H9 (cell line): ENCODE results near the gene OPN1SW. TPM values are rescaled to one million over a fixed set of nuclear protein-coding genes. Genes with fewer than 3 reads are reported as not detected.

Source experiments
- DNase-seq: peaks from one replicate; pipeline ENCODE4 v3.0.0-alpha.2; 2017
- H2AFZ ChIP-seq: one replicate; pipeline ENCODE4 v1.6.1; 2013; ENCODE audit warnings: mild to moderate bottlenecking, low read length, control low read depth, moderate library complexity
- H2AK5ac ChIP-seq: 2 replicates; pipeline ENCODE4 v1.6.1; 2013; ENCODE audit warnings: low read length, control low read depth, mixed read lengths; ENCODE audit not compliant: insufficient read length
- H2BK120ac ChIP-seq: one replicate; pipeline ENCODE4 v1.6.1; 2013; ENCODE audit warnings: low read depth, mild to moderate bottlenecking, low read length, control low read depth, inconsistent platforms; ENCODE audit not compliant: poor library complexity, severe bottlenecking
- H2BK12ac ChIP-seq: 2 replicates; pipeline ENCODE4 v1.6.1; 2013; ENCODE audit warnings: low read length, control low read depth, mixed read lengths, low read depth; ENCODE audit not compliant: insufficient read length
- H2BK15ac ChIP-seq: 2 replicates; pipeline ENCODE4 v1.6.1; 2013; ENCODE audit warnings: low read depth, low read length, control low read depth
- H2BK20ac ChIP-seq: one replicate; pipeline ENCODE4 v1.6.1; 2013; ENCODE audit warnings: low read depth, mild to moderate bottlenecking, low read length, control low read depth, inconsistent platforms; ENCODE audit not compliant: poor library complexity, severe bottlenecking
- H2BK5ac ChIP-seq: 2 replicates; pipeline ENCODE4 v1.6.1; 2013; ENCODE audit warnings: low read length, control low read depth, mixed read lengths; ENCODE audit not compliant: insufficient read length
- H3K14ac ChIP-seq: 2 replicates; pipeline ENCODE4 v1.6.1; 2013; ENCODE audit warnings: low read length, control low read depth; ENCODE audit not compliant: insufficient read depth
- H3K18ac ChIP-seq: 2 replicates; pipeline ENCODE4 v1.6.1; 2013; ENCODE audit warnings: low read depth, mild to moderate bottlenecking, mixed read lengths, low read length, control low read depth; ENCODE audit not compliant: insufficient read length
- H3K23ac ChIP-seq: 2 replicates; pipeline ENCODE4 v1.6.1; 2013; ENCODE audit warnings: low read length, control low read depth, mixed read lengths, low read depth; ENCODE audit not compliant: insufficient read length
- H3K23me2 ChIP-seq: 2 replicates; pipeline ENCODE4 v1.6.1; 2013; ENCODE audit warnings: low read depth, mild to moderate bottlenecking, mixed read lengths, low read length, control low read depth; ENCODE audit not compliant: insufficient read length, poor library complexity, severe bottlenecking
- H3K27ac ChIP-seq: 2 replicates; pipeline ENCODE4 v1.5.1; 2013; ENCODE audit warnings: low read length, control low read depth, mixed read lengths, low read depth; ENCODE audit not compliant: insufficient read length
- H3K27me3 ChIP-seq: 2 replicates; pipeline ENCODE4 v1.6.1; 2013; ENCODE audit warnings: low read length, control low read depth, inconsistent platforms; ENCODE audit not compliant: insufficient read depth
- H3K4ac ChIP-seq: 2 replicates; pipeline ENCODE4 v1.6.1; 2013; ENCODE audit warnings: low read depth, mild to moderate bottlenecking, control low read depth, inconsistent platforms, low read length, moderate library complexity
- H3K4me1 ChIP-seq: 2 replicates; pipeline ENCODE4 v1.6.1; 2013; ENCODE audit warnings: low read length, control low read depth, inconsistent platforms; ENCODE audit not compliant: insufficient read depth
- H3K4me2 ChIP-seq: 2 replicates; pipeline ENCODE4 v1.6.1; 2013; ENCODE audit warnings: low read length, control low read depth, mixed read lengths; ENCODE audit not compliant: insufficient read length, insufficient read depth
- H3K56ac ChIP-seq: 2 replicates; pipeline ENCODE4 v1.6.1; 2013; ENCODE audit warnings: low read depth, mild to moderate bottlenecking, mixed read lengths, low read length, control low read depth; ENCODE audit not compliant: insufficient read length
- H3K79me1 ChIP-seq: 2 replicates; pipeline ENCODE4 v1.6.1; 2013; ENCODE audit warnings: low read depth, mild to moderate bottlenecking, moderate library complexity, low read length, control low read depth, inconsistent platforms; ENCODE audit not compliant: insufficient read depth, poor library complexity, severe bottlenecking
- H3K79me2 ChIP-seq: 2 replicates; pipeline ENCODE4 v1.6.1; 2013; ENCODE audit warnings: low read length, control low read depth, inconsistent platforms; ENCODE audit not compliant: insufficient read depth
- H3K9ac ChIP-seq: 2 replicates; pipeline ENCODE4 v1.6.1; 2013; ENCODE audit warnings: low read length, control low read depth, mixed read lengths; ENCODE audit not compliant: insufficient read length; ENCODE audit errors: extremely low read depth
- H3K9me3 ChIP-seq: one replicate; pipeline ENCODE4 v1.6.1; 2013; ENCODE audit warnings: low read depth, low read length, inconsistent platforms; ENCODE audit not compliant: control insufficient read depth
- H3T11ph ChIP-seq: one replicate; pipeline ENCODE4 v1.6.1; 2013; ENCODE audit warnings: mild to moderate bottlenecking, low read length, control low read depth, inconsistent platforms
- H4K20me1 ChIP-seq: one replicate; pipeline ENCODE4 v1.6.1; 2013; ENCODE audit not compliant: control insufficient read depth, insufficient read length, insufficient read depth
- H4K5ac ChIP-seq: 2 replicates; pipeline ENCODE4 v1.6.1; 2013; ENCODE audit warnings: low read depth, mild to moderate bottlenecking, mixed read lengths, low read length, control low read depth; ENCODE audit not compliant: insufficient read length
- H4K8ac ChIP-seq: replicated peaks from 2 replicates; pipeline ENCODE4 v1.6.1; 2013; ENCODE audit warnings: low read length, control low read depth, mixed read lengths, low read depth; ENCODE audit not compliant: insufficient read length
- H4K91ac ChIP-seq: 2 replicates; pipeline ENCODE4 v1.6.1; 2013; ENCODE audit warnings: low read depth, mild to moderate bottlenecking, moderate library complexity, mixed read lengths, low read length, control low read depth; ENCODE audit not compliant: insufficient read length
- H3K27ac Mint-ChIP-seq, 3 experiments: 2 replicates in 2 of 3; 3 replicates in 1 of 3; pipeline ENCODE4 v1.8.0; 2020 to 2021; ENCODE audit warnings: mixed read lengths in 3 of 3, mild to moderate bottlenecking in 1 of 3, moderate library complexity in 1 of 3
- H3K27me3 Mint-ChIP-seq: 2 replicates; pipeline ENCODE4 v1.8.0; 2021; ENCODE audit warnings: low read depth, mild to moderate bottlenecking, moderate library complexity, mixed read lengths
- H3K36me3 Mint-ChIP-seq, 3 experiments: 2 replicates in 2 of 3; 3 replicates in 1 of 3; pipeline ENCODE4 v1.8.0; 2020 to 2021; ENCODE audit warnings: low read depth in 3 of 3, mixed read lengths in 3 of 3; ENCODE audit not compliant: insufficient read depth in 1 of 3
- H3K4me1 Mint-ChIP-seq, 2 experiments: 2 replicates each; pipeline ENCODE4 v1.8.0; 2020; ENCODE audit warnings: mixed read lengths in 2 of 2
- H3K4me3 Mint-ChIP-seq, 2 experiments: 2 replicates in 1 of 2; 3 replicates in 1 of 2; pipeline ENCODE4 v1.8.0; 2020 to 2021; ENCODE audit warnings: mild to moderate bottlenecking in 2 of 2, mixed read lengths in 2 of 2, moderate library complexity in 1 of 2
- H3K9me3 Mint-ChIP-seq, 2 experiments: 2 replicates in 1 of 2; 3 replicates in 1 of 2; pipeline ENCODE4 v1.8.0; 2020; ENCODE audit warnings: mild to moderate bottlenecking in 2 of 2, mixed read lengths in 2 of 2, moderate library complexity in 1 of 2
- CTCF ChIP-seq: fragments of 200-600 bp; sonication (generic); conservative IDR thresholded peaks from 3 replicates; pipeline ENCODE4 v1.8.0; 2021; ENCODE audit warnings: antibody characterized with exemption, mild to moderate bottlenecking
- WGBS: extraction: QIAGEN DNeasy Blood & Tissue Kit; methylation state at CpG from one replicate; pipeline ENCODE4 v1.1.7; 2013; ENCODE audit warnings: missing lambda C conversion rate, low lambda C conversion rate, mixed read lengths; ENCODE audit not compliant: insufficient read length; ENCODE audit errors: extremely low coverage; 5-methylcytosine and 5-hydroxymethylcytosine counted together
- total RNA-seq: library from RNA; stranded (reverse); gene quantifications from 2 replicates; pipeline ENCODE4 v1.2.1, GENCODE V29; 2021

Gene OPN1SW
- total RNA-seq, 1 experiment from 2014 or later = not detected

- no peak overlapping the region for H3K9ac ChIP-seq
- no peak for TF ChIP-seq CTCF
- no peak overlapping the region for H3K56ac ChIP-seq
- no peak overlapping the region for H3K4ac ChIP-seq
- no peaks in the 10 kb centered on the region for H3K79me1 ChIP-seq
- H3K23ac ChIP-seq = no peak overlapping the region
- H3K23me2 ChIP-seq = peaks cover 12% of the 10 kb centered on the region
- Mint-ChIP-seq H3K27ac (no peak overlapping the region), H3K36me3 (peaks cover 16 to 30% (median 25%) of the 10 kb centered on the region in 3 experiments), H3K9me3 (no peaks in the 10 kb centered on the region), H3K27me3 (peaks cover 25% of the 10 kb centered on the region), H3K4me3 (peak overlapping the region; percentile 90 to 92), H3K4me1 (peaks cover 36 to 38% of the 10 kb centered on the region in 2 experiments)
- H4K8ac ChIP-seq = no peak overlapping the region
- H3K27me3 ChIP-seq = no peaks in the 10 kb centered on the region
- no CpG with 5 or more reads among the region's 9 CpGs for WGBS
- no peak overlapping the region for H4K91ac ChIP-seq
- H3K4me2 ChIP-seq = peak overlapping the region; percentile 58
- no peaks in the 10 kb centered on the region for H3K79me2 ChIP-seq
- H3T11ph ChIP-seq = no peak overlapping the region
- no peak overlapping the region for H4K5ac ChIP-seq
- no peaks in the 10 kb centered on the region for H3K9me3 ChIP-seq
- H2BK120ac ChIP-seq = no peak overlapping the region
- no peak overlapping the region for H2BK15ac ChIP-seq
- H3K4me1 ChIP-seq = no peaks in the 10 kb centered on the region; the same call in 1 of the 2 replicates
- H2AK5ac ChIP-seq = no peak overlapping the region
- H3K14ac ChIP-seq = no peak overlapping the region
- no peak overlapping the region for H2AFZ ChIP-seq
- DNase-seq = no peak
- H4K20me1 ChIP-seq = no peaks in the 10 kb centered on the region
- H2BK5ac ChIP-seq = no peak overlapping the region
- H2BK20ac ChIP-seq = no peak overlapping the region
- no peak overlapping the region for H3K27ac ChIP-seq
- H3K18ac ChIP-seq = no peak overlapping the region
- H2BK12ac ChIP-seq = no peak overlapping the region
Observed at GRCh38 chr7:128791972-128792327, 16.4 kb upstream of the OPN1SW start.
